Thyroid gland (tissue), 4 donors: Measurements from ENCODE around the gene DSC2.

Experiments used
- CTCF ChIP-seq, 6 experiments: fragments of 200-600 bp in 3 of 6; fragments of 450-650 bp in 3 of 6; sonication (generic) in 3 of 6; IDR thresholded peaks; one replicate each; pipeline ENCODE4 v1.5.1; 2016 to 2019; ENCODE audit warnings: antibody characterized with exemption in 6 of 6, mild to moderate bottlenecking in 2 of 6, inconsistent platforms in 1 of 6, moderate library complexity in 1 of 6
- POLR2A ChIP-seq, 2 donors: fragments of 450-650 bp; IDR thresholded peaks; one replicate each; pipeline ENCODE4 v1.6.1; 2017; ENCODE audit warnings: antibody characterized with exemption in 2 of 2, mild to moderate bottlenecking in 2 of 2, moderate library complexity in 1 of 2

DNA sequence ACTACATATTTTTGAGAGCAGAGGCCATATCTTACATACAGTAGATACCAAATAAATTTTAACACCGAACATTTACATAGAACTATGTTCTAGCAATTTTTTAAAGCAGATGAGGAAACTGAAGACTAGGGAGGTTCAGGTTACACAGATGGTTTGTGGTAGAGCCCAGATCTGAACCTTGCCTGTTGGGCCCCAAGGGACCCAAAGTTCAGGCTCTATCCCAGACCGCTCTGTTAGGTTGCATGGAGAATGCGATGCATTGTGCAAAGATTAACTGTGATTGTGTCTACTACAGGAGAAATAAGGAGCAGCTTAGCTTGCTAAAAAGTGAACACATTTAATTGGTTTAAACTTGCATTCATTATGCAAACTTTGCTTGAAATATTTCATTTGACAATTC lies 43.3 kb downstream of the DSC2 start:
- TF ChIP-seq CTCF (IDR thresholded peaks at IDR 0.05), result no peak
- no peak for TF ChIP-seq POLR2A (IDR thresholded peaks at IDR 0.05)
